NCI-H1105 treated with DMSO at 0.1 percent for 48 hours (cell line): ENCODE data around the gene ERICH6.
A peak's percentile ranks its signal among the peaks of the same experiment; 100 is the strongest.

ENCODE experiments used
- DNase-seq: peaks from one replicate; lab custom pipeline; 2025; lab: John Stamatoyannopoulos, UW

ERICH6 gene

DNA sequence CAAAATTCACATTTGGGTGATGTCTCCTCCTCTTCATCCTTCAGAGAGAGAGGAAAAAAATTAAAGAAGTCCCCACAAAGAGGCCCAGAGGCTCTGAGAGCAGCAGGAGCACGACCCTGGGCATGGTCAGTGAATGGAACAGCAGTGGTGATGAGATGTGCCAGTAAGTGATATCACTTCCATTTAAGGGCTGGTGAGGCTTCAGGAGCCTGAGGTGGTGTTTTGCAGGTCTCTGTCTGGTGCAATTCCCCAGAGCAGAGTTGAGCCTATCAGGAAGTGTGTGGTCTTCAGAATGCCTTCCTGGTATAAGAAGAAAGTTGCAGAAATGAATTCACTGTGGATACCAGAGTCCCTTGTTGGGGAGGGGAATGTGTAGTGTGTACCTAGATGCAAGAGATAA is 21.4 kb downstream of the ERICH6 start:
- DNase-seq = no peak

DNA sequence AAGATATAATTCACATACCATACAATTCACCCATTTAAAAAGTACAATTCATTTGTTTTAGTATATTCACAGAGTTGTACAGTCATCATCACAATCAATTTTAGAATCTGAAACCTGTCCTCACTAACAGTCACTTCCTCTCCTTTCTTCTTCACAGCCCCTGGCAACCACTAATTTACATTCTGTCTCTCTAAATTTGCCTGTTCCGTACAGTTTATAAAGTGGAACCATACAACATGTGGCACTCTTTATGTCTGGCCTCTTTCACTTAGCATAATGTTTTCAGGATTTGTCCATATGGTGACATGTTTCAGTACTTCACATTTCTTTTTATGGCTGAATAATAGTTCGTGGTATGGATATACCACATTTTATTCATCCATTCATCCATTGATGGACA is 22.7 kb downstream of the ERICH6 start:
- DNase-seq = no peak

DNA sequence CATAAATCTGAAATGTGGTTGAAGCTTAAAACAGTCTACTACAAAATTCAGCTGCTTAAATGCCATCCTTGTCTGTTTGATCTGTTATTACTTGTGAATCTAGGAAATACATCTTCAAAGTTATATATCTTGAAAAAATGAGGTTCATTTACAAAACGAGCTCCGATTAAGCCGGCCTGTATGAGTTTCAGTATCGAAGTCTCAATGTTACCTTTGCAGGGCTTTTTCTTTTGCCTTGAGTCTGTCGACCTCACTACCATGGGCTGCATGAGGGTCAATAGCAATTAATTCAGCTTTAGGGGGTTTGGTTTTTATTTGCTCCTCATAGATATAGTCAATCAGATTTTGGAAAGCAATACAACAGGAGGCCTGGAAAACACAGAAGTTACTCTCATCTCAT is 23.2 kb downstream of the ERICH6 start:
- no peak for DNase-seq

DNA sequence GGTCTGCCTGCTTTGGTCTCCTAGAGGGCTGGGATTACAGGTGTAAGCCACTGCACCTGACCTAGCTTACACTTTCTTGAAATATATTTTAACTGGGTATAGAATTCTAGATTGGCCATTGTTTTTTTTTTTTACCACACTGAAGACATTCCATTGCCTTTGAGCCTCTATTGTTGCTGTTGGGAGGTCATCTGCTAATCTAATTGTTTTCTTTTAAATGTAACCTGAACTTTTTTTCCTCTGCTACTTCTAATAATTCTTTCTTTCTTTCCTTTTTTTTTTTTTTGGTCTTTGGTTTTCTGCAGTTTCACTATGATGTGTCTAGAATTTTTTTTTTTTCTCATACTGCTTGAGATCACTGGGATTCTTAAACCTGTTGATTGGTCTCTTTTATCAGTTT is 28.1 kb downstream of the ERICH6 start:
- DNase-seq = peak; percentile 6

DNA sequence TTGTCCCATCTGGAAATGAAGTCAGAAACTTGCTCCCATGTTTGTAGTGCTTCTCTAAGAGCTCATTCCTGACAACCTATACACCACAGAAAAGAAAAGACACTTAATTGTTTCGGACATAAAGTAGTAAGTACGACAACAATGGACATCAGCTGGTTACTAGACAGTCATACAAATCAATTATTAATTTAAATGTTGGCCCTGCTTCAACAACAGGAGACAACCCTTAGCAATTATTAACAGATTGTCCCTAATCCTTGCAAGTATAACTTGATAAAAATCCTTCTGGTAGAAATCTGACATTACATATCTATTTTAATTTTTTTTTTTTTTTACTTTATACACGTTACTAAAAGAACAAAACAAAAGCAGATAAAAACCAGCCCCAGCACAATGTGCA is 29.8 kb downstream of the ERICH6 start:
- no peak for DNase-seq

DNA sequence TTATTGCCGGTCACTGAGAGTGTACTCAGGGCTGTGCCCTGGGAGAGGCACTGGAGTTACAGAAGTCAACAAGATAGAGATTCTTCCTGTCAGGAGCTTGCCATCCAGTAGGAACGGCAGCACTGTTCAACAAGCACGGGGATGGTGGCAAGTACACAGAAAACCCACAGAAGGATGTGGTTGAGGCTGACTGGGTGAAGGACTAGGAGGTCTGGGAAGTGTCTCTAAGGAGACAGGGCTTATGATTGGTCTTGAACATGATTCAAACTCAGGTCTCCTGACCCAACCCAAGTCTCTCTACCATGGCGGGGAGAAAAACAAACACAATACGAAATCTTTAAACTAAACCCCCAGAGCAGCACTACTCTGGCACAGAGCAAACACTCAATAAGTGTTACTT is 37.6 kb downstream of the ERICH6 start:
- no peak for DNase-seq

GRCh38 chr3:150663461-150663860 is 40.3 kb downstream of the ERICH6 start:
- DNase-seq = no peak

- DNase-seq = no peak
These were observed 41.1 kb downstream of the ERICH6 start for GRCh38 chr3:150662410-150663200.

- DNase-seq = no peak
These were observed 47.4 kb downstream of the ERICH6 start for GRCh38 chr3:150656316-150656715.

DNA sequence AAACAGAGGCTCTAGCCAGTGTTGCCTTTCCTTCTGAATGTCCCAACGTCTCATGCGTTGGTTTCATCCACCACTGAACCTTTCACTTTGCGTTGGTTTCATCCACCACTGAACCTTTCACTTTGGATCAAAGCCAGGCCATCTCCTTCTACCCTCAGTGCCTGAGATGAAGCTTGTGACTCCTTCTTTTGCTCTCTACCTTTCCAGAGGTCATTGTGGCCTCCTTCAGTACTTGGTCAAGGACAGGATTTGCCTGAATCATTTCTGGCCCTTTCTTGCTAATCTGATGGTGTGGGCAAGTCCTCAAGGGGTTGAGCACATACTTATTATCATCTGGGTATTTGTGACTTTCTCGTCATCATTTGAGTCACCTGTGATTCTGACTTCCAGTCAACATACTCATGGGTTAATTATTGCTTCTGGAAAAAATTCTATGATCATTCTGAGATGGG is 50.6 kb downstream of the ERICH6 start:
- DNase-seq = no peak

- DNase-seq = no peak
These were observed 63.5 kb downstream of the ERICH6 start for GRCh38 chr3:150640256-150640655.

- DNase-seq = no peak
These were observed 64.5 kb downstream of the ERICH6 start for GRCh38 chr3:150639262-150639661.

DNA sequence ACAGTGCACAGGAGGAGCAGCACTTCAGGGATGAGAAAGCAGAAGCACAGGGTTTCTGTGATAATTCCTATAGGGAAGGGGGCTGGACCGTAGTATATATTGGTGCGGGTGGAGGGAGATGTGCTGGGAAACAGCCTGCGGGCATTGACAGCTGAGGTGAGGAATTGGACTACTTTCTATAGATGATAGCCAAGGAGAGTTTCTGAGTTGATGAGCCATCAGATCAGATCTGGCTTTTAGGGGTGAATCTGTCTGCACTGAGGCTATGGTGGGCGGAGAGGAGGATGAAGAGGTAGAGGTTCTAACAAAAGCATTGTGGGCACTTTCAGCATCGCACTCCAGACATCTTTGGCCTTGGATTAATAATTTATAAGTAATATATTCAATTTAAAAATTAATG is 67.5 kb downstream of the ERICH6 start:
- no peak for DNase-seq

DNA sequence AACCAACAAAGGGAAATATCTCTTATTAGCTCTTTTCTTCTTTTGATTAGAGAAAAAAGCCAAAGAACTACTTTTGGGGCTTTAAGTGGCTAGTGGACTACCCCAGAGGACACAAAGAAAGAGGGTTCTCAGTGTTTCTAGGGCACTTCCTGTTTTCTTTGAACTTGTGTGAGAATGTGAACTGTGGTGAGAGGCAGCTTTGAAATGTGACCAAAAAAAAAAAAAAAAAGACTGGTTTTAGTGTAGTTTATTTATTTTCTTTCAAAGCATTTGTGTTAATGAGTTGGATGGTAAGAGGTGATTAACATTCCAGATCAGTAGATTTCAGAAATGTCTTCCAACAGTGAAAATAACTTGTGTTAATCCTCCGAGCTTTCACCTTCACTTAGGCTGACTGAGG is 68.2 kb downstream of the ERICH6 start:
- no peak for DNase-seq

DNA sequence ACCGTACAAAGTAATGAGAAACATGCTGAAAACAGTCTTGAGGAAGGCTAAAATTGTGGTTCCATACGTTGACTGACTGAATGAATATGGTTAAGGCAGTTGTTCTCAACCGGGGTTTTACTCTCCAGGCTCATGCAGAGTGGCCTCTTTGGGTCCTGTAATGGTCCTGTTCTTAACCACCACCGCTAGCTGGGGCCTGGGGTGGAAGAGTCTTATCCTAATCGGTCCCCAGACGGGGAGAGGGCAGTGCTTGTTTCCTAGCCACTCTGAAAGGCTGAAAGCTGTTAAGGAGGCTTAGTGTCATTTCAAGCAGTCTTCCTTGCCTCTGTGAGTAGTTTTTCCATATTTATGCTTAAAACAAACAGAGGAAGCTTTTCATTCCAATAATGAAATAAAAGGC is 68.6 kb downstream of the ERICH6 start:
- DNase-seq = no peak

DNA sequence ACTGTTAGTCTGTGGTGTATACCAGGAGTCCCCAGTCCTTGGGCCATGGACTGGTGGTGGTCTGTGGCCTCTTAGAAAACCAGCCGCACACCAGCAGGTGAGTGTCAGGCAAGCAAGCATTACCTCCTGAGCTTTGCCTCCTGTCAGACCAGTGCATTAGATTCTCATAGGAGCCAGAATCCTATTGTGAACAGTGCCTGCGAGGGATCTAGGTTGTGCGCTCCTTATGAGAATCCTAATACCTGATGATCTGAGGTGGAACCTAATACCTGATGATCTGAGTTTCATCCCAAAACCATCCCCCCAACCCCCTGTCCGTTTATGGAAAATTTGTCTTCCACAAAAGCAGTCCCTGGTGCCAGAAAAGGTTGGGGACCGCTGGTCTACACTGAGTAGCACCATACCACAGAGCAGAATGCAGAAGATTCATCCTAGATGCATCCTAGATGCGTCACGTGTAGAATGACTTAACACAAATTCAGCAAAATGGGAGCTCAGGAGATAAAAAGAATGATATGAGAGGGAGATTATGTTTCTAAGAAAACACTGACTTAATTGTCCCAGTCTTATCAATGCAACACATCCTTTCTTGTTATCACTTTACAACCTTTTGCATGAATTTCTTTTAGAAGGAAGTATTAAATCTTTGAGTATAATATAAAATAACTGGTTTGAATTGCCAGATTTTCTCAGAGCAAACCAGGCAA is 72.1 kb downstream of the ERICH6 start:
- DNase-seq = no peak

DNA sequence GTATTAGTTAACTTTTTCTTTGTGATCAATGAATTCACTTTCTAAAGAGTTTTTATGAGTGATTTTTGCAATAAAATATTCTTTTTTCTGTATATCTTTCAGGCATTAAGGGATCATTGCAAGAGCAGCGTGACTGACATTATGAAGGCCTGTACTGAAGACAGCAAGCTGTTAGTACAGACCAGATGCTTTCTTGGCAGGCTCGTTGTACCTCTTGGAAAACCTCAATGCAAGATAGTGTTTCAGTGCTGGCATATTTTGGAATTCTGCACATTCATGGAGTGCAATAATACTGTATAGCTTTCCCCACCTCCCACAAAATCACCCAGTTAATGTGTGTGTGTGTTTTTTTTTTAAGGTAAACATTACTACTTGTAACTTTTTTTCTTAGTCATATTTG is 76.2 kb downstream of the ERICH6 start:
- no peak for DNase-seq

DNA sequence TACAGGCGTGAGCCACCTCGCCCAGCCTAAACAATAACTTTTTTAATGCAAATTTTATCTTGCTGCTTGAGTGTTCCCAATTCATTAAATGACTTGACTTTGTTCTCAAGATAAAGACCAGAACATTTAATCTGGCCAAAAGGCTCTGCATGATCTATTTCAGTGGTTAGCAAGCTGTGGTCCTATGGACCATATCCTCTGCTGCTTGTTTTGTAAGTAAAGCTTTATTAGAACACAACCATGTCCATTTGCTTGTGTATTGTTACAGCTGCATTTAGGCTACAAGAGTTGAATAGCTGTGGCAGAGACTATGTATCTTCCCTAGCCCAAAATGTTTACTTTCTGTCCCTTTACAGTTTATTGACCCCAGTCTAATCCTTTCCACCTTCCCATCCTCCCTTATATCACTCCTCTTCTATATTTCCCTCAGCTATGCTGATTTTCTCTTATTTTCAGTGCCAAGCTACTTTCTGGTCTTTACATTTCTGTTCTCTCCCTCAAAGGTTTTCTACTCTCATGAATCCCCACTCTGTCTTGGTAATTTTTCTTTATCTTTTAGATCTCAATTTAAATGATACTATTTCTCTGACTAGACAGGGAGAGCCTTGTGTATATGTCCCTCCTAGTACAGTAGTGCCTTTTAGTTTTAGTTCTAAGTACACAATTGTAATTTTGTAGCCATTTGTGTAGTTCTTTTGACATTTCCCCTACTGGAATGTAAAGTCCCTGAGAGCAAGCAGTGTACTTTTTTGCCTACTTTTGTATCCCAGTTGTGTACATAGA is 77.4 kb downstream of the ERICH6 start:
- DNase-seq = no peak

GRCh38 chr3:150623945-150624344 is 79.8 kb downstream of the ERICH6 start:
- no peak for DNase-seq

DNA sequence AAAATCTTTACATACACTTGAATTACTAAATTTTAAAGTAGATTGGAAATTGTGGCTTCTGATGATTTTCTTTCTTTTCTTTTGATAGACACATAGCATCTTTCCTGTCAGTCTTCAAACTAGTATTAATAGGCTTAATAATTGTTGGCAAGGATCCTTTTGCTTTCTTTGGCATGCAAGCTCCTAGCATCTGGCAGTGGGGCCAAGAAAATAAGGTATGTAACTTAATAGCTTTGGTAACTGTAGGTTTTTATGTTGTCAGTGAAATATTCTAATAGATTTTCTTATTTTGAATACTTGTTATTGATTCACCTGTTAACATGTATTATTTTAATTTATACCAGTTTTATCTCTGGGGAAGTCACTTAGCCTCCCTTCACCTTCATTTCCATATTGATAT is 80.8 kb downstream of the ERICH6 start:
- peak; percentile 16 for DNase-seq

- no peak for DNase-seq
These were observed 83.6 kb downstream of the ERICH6 start for GRCh38 chr3:150620002-150620689.
